ENCODE results near the gene ZIC1.

Gene ZIC1

DNA sequence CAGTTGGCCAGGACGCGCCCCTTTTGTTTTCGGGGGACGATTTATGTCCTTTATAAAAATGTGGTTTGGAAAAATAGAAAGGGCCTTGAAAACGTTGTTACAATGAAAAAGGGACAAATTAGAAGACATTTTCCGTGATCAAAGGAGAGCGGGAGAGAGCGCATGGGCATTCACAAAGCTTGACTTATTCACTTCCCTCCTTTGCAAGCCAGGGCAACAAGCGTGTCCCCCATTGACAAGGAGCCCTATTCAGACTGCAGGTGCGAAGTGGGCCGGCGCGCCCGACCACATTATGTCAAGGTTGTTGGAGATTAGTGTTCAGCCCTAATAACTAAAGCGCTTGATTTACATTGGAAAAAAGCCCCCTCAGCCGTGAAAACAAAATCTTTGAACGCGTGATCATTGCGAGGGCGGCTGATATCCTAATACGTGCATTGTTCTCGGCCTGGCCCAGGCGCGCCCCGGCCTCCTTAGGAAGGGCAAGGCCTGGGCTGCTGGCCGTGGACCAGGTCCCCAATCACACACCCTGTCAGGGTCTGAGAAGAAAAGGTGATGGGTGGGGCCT lies 28.7 kb upstream of the ZIC1 start:
- FAIRE-seq = no peak

GRCh38 chr3:147380977-147381376 lies 28.2 kb upstream of the ZIC1 start:
- DNase-seq (ENCODE audit: low spot score) = no peak
- no peak for FAIRE-seq

More for the DNA sequence above, 28.7 kb upstream of the ZIC1 start:
- no peak for DNase-seq (ENCODE audit: low spot score)

DNA sequence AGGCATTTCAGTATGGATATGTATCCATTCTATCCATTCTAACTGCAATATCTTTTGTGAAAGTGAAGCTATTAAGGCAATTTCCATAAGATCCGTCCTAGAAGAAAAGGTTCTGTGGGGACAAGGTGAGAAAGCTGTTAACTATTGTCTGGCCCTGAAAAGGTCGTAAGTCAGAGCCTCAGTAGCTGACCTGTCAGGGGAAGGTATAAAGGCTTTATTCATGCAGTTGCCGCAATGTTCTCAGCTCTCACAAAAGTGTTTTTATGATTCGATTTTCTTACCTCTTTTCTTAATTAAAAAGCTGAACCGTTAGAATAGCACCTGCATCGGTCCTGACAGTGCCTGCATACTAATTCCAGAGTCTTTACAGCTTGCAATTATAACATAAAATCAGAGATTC lies 27.6 kb upstream of the ZIC1 start:
- no peak for FAIRE-seq
- no peak for DNase-seq (ENCODE audit: low spot score)

GRCh38 chr3:147383617-147384016 lies 25.5 kb upstream of the ZIC1 start:
- DNase-seq (ENCODE audit: low spot score) = no peak
- no peak for FAIRE-seq

DNA sequence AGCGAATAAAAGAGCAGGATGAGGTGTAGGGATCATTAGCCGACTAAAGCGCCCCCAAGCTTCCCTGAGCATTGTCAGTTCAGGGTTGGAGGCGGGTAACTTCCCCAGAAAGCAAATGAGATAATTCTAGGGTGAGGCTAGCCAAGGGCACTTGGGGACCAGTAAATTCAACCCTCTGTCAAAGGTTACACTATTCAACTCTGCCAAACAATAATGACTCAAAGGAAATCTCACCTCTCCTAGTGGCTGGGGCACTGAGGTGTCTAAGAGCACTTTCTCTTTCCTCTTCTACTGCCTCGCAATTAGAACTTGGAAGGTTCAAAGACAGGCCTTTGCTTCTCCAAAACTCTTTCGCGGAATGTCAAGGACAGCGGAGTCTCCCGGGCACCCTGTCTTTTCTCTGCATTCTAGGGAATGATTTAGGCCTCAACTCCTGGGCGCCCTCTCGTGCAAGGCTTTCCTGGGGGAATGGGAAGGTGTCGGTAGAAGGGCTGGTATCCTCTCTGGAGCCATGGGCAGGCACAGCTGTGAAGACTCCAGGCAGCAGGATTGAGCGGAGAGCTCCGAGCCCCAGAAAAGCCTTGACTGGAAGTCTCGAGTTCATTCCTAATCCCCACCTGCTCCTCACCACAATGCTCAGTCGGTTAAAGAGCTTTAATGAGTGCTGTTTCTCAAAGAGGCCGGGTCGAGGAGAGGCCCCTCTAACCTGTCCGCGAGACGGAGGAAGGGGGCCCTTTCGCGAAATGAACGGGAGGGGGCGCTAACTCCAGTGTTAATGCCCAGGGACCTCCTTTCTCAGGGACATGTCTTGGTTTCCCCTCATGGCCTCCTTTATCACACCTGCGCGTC lies 24.7 kb upstream of the ZIC1 start:
- no peak for FAIRE-seq
- no peak for DNase-seq (ENCODE audit: low spot score)

GRCh38 chr3:147385059-147386012 lies 23.8 kb upstream of the ZIC1 start:
- no peak for FAIRE-seq
- DNase-seq (ENCODE audit: low spot score) = no peak

GRCh38 chr3:147387291-147387884 lies 21.8 kb upstream of the ZIC1 start:
- no peak for FAIRE-seq
- no peak for DNase-seq (ENCODE audit: low spot score)

- DNase-seq (ENCODE audit: low spot score) (no peak), FAIRE-seq (no peak)
These were observed 21.1 kb upstream of the ZIC1 start for GRCh38 chr3:147387885-147388699.

GRCh38 chr3:147388700-147389580 lies 20.2 kb upstream of the ZIC1 start:
- FAIRE-seq (no peak), DNase-seq (ENCODE audit: low spot score) (no peak)

DNA sequence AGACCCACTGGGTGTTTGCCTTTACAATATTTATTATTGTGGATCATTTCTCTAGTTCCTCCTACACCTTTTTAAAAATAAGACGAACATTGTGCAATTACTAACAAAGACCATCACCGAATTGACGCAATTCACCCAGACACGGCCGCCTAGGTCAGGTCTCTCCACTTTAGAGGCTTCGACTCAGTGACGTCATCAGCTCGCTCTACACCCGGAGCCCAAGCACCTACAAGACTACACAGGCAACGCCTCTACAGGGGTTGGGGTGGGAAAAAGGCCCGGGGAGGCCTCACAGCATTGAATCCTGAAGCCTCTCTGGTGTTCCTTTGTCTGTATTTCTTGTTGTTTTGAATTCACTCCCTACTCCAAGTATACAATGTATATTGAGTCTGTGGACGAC lies 19.4 kb upstream of the ZIC1 start:
- DNase-seq (ENCODE audit: low spot score) (no peak), FAIRE-seq (no peak)

GRCh38 chr3:147390589-147391569 lies 18.3 kb upstream of the ZIC1 start:
- DNase-seq (ENCODE audit: low spot score) (no peak), FAIRE-seq (no peak)

DNA sequence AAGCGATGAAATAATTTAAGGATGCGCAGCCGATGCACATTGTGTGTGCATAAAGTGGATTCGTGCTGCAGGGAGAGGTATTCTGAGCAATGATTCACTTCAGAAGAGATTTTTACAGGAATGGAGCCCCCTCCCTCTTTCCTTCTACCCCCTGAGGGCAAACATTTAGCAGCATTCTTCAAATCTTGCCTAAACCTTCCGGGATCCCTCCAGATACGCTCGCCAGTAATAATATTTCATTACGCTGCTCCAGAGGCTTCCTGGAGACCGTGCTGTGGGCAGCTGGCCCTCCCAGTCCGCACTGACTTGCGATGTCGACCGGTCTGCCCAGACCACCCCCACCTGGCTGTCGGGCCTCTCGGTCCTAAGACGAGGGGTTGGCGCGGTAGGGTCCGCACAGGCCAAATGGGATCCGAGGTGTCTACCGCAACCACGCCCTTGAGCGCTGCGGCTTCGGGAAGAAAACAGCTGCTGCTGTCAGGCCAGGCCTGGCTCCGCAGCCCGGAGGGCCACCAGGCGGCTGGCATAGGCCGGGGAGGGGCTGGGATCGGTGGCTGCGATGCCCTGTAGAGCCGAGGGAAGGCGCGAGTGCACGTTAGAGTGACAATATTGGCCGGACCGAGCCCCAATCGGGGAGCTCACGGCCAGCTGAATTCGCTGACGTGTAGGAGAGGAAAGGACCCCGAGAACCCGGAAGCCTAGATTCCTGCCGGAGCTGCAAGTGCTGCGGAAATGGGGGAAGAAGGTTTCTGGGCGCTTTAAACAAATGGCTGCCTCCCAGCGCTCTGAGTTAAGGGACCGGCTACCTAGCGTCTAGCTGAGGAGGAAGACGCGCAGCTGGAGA lies 17.2 kb upstream of the ZIC1 start:
- FAIRE-seq (no peak), DNase-seq (ENCODE audit: low spot score) (no peak)

DNA sequence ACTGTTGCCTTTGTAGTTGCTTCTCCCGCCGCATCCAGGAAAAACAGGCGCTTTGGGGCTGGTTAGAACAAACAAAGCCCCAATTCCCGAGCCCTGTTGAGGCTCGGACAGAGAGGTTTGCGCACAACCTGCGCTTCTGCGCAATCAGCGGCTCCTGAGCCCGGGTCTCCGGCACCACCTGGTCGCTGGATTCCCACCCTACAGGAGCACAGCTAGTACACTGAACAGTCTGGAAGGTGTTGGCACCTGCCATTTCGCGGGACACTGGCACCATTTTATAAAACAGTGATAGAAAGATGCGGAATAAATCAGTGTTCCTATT lies 16.6 kb upstream of the ZIC1 start:
- DNase-seq (ENCODE audit: low spot score) = no peak
- FAIRE-seq = no peak

DNA sequence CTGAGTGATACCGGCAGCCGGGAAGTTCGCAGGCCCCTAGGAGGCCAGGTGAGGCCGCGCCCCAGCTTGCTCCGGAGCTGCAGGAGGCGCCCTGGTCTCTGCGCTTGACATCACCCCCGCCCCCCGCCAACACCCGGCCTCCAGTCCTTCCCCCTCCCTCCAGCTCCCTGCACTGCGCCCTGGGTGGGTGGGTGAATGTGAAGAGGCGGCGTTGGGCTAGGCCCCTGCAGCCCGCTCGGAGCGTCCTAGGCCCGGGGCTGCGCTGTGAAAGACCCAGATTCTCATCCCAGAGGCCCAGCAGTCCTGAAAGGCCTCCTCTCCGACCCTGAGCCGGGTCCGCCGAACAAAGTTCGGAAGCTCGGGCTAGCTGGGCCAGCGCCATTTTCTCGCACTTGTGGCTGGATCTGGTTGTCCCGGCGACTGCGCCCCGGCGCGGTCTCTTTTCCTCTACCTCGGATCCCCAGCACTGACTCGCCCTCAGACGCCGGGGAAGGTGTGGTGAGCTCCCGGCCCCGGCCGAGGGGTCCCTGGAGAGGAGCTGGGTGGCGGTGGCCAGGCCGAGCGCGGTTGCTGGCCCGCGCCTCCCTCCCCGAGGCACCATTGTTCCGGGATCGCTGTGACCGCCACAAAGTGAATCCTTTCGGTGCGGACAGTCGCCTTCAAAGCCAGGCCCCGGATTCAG lies 15.8 kb upstream of the ZIC1 start:
- no peak for DNase-seq (ENCODE audit: low spot score)
- FAIRE-seq = no peak

DNA sequence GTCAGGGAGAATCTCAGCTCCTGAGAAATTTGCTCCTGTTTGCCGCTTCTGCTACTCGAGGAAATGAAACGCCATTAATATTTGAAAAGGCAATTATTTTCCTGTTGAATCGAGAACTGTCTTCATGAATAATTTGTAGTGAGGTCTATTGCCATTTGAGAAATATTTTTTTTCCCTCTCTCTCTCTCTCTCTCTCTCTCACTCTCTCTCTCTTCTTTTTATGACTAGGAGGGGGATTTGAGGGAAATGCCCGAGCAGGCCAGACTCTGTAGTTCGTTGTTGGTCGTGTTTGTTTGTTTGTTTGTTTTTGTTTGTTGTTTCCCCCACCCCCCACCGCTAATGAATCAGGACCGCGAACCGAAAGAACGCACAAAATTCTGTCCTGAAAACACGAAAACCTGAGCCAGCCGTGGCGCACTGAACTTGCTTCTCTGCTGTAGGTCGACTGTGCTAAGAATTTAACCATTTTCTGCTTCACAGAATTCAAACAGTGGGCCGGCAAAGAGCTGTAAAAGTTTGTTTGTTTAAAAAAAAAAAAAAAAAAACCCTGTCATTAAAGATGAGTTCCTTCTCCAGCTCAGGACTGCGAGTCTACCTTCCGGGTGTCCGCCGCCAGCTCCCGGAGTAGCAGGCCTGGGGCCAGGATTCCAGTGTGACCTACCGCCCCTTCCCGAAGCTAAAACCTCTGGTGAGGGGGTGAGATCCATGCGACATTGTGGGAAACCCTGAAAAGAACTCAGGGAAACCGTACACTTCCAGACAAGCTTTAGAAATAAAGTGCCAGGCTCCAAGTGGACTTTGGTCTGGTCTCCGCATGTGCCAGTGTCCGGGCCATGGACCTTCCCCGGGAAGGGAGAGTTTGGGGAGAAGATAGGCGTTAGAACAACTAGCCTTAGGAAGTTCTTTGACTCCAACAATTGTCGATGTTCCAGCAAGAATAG lies 15.0 kb upstream of the ZIC1 start:
- no peak for DNase-seq (ENCODE audit: low spot score)
- no peak for FAIRE-seq

GRCh38 chr3:147394884-147395225 lies 14.3 kb upstream of the ZIC1 start:
- DNase-seq (ENCODE audit: low spot score) (no peak), FAIRE-seq (no peak)
